NCI-H2081 (cell line): Measurements from ENCODE around the gene PAK5.
A peak's percentile ranks its signal among the peaks of the same experiment; 100 is the strongest.

Experiments
- DNase-seq, 2 experiments: peaks; one replicate each; lab custom pipeline; 2025; lab: John Stamatoyannopoulos, UW

The PAK5 gene

DNA sequence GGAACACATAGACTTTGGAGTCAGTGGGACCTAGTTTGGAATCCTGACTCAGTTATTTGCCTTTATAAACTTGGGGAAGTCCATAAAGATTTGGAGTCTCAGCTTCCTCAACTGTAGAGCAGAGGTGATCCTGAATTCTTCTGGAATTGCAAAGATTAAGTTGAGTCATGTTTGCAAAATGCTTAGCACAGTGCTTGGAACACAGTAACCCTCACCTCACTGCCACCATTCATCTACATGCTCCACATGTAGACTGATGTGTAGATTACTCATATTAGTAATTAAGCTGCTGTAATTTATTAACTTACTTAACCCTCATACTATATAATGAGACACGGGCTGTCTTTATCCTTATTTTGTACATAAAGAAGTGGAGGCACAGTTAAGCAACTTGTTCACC, 263.0 kb downstream of the PAK5 start:
- DNase-seq = no peak

DNA sequence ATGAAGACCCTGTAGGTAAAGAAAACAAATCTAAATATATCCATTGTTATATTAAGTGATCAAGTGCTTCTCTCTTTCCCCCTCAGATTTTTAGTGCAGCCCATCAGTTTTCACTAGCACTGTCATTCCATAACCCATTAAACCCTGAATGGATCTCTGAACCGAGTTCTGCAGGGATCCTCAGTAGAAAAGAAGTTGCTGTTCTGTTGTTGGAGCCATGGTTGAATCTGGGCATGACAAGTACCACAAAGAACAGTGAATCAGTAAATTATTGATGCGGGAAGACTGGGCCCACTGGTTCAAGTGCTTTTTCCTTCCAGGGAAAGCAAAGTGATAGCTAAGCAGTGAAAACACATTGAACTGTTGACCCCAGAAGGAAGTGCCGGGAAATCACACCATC, 264.1 kb downstream of the PAK5 start:
- no peak for DNase-seq

DNA sequence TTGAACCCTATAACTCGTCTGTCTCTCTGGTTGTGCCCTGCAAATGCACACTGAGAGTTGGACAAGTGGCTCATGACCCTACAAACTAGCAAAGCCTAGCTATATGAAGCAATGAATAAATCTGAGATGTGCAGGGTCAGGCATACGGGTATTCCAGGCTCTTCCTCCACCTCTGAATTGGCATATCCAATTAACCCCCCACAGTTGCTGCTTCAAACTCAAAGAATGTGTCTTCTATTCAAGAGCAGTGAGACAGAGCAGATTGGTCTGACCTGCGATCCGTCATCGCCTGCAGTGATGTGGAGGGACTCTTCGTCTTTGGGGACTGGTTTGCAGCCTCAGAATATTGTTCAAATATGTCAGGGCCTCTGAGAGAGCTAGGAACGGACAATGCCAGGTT, 264.7 kb downstream of the PAK5 start:
- no peak for DNase-seq

DNA sequence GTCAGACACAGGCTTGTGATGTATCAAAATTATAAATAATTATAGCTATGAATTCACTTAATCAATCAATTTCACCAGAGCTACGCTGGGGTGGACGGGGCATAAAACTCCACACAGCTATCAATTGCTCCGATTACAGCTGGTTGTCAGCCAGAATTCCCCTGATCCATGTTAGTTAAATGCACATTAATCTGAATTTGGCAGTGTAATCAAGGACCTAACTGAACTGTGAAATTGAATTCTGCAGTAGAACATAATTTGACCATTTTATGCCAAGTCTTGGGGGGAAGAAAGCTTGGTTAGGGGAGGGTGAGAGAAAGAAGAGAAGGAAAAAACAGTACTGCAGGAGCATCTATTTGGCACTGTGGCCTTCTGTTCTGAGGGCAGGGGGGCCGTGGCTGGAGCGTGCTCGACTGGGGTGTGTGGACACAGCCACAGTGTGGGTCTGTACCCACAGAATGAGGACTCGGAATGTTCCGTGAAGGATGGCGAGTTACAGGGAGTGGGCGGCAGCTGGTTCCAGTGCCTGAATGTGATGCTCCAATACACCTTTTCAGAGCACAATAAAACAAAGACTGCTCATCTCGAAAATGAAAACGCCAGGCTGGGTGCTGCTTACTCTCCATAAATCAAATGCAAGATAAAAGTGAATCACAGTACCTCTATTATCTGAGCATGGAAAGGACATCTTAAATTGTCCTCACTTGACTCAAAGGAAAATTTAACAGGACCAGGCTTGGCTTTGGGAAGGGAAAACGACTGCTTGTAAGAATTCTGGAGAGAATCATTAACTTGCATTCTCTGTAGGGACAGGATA, 265.3 kb downstream of the PAK5 start:
- DNase-seq = no peak

DNA sequence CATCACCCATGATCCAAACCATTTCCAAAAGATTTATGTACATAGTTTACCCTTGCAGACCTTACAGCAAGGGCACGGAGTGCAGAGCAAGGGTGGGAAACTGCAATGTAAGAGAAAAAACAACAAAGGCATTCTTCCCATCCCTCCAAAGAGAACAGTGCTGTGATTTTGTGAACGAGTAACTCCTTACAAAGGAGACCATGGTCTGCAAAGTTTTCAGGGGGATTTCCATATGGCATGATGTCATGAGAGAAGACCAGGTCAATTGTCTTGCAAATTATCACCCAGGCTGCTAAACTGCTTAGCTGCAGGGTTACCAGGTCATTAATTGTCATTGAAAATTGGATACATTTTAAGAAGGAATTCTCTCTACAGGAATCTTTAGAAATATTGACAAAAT, 266.2 kb downstream of the PAK5 start:
- DNase-seq = no peak

DNA sequence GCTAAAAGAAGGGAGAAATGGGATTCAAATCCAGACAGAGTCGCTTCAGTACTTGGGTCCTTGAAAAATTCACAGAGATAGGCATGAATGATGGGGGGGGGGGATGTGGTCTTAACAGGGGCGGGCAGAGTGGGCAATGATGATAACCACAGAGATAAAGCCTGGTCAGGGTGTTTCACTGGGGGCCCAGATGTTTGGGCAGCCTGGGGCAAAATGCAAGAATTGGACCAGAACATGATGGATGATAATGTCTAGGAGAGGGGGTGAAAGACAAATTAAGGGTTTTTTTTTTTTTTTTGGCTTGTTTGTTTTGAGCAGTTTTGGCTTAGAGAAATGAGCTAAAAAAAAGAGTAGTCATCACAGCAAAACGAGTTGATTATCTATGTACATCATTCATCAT, 267.1 kb downstream of the PAK5 start:
- no peak for DNase-seq

DNA sequence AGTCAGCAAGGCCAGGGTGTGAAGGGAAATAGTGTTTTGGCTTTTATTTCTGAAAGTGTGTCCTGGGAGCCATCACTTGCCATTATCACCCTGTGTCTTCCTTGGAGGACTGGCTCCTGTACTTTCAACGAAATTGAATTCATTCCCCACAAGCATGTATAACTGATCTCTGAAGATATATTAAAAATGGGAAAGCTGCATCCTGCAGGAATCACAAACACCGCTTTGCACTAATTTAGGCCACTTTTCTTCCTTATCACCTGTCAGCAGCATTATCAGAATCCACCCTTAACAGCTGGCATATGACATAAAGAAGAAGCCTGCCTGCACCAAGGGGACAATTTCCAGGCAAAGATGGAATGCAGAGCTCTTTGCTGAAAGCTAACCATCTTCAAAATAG, 268.3 kb downstream of the PAK5 start:
- DNase-seq = no peak

DNA sequence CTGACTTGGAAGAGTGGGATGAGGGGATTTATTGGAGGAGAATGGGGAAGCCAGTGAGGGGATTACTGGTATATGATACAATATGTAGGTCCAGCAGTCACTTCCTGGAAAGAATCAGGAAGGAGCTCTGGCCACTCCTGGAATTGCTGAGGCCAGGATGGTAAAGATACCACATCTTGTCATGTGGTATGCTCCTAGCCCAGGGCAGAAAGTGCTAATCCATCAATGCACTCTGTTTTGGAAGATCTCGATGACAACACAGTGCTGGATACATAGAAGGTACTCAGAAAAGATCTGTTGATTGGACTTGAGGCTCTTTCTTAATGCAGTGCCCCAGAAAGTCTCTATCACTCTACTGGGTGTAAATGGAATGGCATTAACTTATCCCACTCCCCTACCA, 271.9 kb downstream of the PAK5 start:
- DNase-seq = no peak

DNA sequence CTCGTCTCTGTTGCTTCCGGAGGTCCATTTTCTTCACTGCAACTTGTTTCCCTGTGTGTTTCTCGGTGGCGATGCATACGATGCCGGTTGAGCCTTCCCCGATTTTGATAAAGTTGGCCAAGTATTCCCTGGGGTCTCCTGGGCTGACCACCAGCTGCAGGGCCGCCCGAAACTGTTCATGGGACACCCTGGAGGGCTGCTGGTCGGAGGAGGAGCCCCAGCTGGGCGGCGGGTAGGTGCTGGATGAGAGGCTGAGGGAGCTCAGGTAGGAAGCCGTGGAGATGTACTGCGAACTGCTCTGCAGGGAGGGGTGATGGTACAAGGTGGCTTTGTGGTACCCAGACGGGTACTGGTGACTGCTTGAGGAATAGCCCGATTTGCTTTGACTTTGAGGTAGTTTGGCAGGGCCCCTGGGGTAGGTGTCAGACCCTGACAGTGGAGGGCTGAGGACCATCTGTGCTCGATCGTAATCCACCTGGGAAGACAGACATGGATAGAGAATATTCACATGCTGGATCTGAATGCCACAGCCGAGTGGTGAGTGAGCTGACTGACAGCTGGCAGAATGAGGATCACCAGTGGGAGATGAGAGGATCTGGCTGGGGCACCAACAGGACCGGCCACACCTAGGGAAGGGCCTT, 272.8 kb downstream of the PAK5 start:
- DNase-seq = no peak

DNA sequence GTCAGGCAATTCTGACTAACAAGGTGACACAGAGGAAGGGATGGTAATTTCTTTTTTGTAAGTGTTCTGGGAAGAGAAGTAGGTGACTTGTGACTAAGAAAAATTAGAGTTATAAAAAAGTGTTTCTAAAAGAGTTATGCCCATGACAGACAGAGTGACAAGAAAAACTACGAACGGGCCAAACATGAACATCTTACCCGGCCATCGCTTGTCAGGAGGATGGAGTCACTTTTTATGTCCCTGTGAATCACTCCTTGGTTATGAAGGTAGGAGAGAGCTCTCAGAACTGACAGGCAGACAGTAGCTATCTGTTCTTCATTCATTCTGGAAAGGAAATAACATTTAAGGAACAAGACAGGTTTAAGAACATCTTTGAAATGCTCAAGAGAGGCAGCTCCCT, 281.5 kb downstream of the PAK5 start:
- no peak for DNase-seq

DNA sequence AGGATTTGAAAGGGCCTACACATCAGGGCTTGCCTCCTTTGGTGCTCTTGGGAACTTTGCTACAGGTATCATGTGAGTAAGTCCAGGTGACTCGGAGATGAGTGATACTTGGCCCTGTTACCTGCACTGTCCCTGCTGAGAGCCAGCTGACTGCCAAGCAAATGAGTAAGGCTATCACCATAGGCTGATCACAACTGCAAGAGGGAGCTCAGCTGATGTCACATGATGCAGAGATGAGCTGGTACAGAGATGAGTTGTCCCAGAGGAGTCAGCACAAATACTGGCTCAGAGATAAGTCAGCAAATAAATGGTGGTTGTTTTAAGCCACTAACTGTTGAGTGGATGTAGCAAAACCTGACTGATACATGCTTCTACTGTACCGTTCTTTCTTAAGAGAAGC, 283.1 kb downstream of the PAK5 start:
- no peak for DNase-seq

DNA sequence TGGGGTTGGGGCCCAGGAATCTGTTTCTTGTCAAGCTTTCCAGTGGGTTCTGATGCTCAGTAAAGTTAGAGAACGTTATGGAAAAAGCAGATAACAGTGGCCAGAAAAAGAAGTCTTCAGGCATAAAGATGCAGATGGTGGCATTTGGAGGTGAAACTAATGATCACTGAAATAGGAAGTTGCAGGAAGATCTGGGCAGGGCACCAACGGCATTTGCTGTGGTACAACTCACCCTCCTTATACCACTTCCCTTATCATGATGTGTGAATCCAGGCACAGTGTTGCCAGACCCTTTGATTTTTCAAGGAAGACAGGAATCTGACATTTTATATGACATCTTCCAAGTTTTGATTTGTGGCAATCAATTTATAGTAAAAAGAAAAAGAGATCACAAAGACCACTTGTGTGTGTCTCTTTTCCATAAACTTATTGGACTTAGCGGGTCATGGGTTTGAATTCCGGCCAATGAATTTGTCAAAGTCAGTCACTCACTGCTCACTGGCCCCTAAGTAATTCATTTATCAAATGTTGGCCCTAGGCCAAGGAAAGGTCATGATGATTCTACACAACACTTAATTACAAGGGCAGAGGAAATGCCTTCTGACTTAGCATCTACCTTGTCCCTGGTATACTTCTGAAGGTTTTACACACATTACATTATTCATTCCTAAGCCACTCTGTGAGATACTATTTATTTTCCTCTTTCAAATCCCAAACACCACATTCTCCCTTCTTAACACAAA, 286.9 kb downstream of the PAK5 start:
- no peak for DNase-seq

DNA sequence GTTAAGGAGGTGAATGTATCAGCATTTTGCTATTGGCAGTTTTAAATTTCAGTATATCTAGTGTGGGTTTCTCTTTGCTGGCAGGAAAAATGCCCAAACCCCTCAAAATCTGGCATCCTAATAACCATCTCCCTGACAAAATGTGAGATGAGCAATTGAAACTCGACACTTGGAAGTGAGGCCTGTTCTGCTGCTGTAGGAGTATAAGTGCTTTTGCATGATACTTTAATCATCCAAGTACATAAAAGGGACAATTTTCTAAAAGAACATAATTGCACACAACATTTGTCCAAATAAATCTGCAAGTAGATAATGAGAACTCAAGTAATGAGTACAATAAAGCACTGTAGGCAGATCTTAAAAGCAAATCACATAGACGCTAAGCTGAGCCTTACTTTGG, 288.0 kb downstream of the PAK5 start:
- peak in 1 of 2 experiments; percentile 41 for DNase-seq

DNA sequence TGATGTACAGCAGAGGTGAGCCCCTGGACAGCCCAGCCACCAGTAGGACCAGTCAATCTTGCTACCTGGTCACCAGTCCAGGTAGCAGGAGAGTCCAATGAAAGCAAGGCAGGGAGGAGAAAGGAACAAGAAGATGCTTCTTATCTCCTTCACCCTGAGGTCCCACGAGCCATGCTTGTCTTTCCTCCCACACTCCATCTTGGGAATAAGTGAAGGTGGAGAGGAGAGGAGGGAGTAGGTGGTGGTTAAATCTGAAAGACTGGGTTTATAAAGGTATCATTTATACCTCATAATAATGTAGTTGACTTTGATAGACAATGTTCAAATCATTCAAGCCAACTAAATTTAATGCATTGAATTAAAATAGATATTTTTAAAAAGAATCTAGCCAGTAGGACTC, 288.6 kb downstream of the PAK5 start:
- no peak for DNase-seq

DNA sequence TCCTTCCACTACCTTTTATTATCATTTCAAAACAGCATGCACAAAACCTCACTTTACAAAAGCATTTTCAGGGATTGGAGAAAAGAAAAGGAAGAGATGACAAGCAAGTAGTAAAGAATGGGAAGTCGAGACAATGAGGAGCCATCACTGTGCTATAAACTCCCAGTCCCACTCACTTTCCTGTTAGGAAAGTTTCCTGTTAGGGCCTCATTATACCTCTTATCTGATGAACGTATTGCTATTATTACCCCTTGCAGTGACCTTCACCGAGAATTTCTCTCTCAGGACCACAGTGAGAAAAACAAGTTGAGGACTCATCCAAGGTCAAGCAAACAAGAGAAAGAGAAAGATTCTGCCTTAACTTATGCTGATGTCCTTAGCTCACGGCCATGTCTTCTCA, 295.7 kb downstream of the PAK5 start:
- no peak for DNase-seq

DNA sequence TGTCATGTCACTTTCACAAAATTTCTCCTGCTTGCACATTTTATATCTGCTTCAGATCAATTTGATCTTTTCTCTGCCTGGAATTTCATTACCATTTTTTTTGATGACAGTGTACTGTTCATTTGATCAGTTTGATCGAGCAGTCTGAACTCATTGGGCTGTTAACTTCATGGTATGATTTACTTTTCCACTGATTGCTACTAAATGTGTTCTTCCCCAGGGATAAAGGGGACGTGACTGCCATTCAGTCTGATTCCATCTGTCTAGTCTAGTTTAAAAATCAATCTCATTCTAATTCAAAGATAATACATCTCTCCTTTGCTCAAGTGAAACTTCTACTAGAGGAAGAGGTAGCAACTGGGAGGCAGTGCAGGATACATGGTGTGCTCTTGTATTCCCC, 303.4 kb downstream of the PAK5 start:
- DNase-seq = no peak

DNA sequence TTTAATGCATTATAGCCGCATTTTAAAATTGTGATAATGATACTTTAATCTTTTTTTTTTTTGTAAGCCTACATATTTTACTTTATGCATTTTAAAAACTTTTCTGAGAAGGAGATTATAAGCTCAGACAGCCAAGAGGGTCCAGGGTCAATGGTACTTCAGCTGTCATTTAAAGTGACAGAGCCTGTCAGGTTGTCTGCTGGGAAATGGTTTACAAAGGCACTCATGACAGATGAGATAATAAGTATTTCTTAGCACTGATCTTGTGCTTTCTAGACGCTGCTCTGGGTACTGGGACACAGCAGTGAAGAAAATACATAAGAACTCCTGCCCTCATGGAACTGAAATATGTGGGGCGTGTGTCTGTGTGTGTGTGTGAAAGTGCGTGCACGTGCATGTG, 304.9 kb downstream of the PAK5 start:
- DNase-seq = no peak

DNA sequence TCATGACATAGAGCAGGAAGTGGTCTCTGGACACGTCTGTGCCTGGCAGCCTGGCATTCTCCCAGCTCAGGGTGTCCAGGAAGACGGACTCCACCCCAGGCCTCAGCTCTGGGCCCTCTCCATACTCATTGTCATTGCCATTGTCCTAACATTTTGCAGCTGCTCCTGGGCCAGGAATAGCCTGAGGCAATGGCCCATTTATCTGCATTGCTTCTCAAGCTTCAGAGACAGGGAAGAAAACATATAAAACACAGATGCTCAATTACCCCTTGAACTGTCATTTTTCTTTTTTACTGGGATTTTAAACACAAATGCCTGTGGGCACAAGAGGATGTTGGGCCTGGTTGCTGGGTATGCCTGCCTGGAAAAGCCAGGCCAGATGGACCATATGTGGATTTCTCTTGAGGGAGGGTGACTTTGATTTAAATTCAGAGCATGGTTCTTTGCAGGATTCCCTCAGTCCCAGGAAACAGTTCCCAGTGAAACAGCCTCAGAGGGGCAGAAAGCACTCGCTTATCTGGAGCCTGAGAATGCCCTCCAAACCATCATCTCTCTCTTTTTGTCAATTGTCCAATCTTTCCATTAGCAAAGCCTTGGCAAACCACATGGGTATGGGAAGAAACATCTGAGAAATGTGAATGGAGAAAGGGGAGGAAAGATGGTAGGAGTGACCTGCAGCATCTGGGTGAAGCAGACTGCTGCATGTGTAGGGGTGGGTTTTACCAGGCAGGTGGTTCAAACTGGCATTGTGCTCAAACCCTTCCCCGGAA, 306.6 kb downstream of the PAK5 start:
- DNase-seq = peak; percentile 84 to 92

DNA sequence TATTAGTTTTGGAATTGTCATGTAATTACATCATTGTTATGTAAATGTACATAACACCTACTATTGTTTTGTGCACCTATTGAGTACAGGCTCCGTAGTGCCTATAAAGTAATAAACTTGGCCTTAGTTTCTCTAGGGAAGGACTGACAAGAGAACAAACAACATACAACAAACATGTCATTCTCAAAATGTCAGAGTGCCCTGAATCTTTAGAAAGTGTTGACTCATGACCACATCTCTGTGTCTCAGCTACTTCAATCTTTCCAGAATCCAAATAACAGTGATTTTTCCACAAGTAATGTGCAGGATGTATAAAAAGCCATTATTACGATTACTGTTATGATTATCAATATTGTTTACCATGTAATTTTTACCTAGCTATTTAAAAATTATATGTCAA, 307.3 kb downstream of the PAK5 start:
- peak in 1 of 2 experiments; percentile 41 for DNase-seq

DNA sequence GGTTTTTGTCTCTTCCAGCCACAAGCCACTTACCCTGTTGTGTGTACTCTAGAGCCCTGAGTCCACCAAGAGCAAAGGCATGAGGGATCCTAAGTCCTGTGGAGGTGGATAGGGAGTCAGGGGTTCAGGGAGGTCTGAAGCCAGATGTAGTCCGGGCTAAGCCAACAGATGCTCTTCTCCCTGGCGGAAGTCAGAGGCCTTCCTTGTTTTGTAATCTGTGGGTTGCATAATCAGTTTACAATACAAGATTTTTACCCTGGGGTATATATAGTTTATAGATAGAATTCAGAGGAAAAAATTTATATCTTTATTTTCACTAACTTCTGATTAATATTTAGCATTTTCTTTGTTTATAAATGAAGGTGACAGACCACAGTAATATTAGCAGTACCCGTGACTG, 315.2 kb downstream of the PAK5 start:
- no peak for DNase-seq

DNA sequence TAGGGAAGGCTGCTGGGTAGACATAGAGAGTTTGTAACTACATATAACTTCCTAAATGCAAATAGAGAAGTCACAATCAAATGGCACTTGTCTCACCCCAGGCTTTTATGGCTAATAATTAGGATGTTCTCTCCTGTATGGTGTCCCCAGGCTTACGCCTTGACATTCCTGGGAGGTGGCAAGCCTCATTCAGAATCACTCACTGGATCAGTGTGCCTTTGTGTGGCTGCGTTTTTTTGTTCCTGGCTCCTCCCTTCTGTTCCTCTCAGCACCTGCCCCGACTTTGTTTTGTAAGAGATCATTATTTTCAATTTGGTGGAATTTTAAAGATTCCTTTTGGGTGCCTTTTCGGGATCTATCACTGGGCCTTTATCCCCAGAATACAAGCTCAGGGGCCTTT, 318.8 kb downstream of the PAK5 start:
- peak; percentile 8 to 26 for DNase-seq

DNA sequence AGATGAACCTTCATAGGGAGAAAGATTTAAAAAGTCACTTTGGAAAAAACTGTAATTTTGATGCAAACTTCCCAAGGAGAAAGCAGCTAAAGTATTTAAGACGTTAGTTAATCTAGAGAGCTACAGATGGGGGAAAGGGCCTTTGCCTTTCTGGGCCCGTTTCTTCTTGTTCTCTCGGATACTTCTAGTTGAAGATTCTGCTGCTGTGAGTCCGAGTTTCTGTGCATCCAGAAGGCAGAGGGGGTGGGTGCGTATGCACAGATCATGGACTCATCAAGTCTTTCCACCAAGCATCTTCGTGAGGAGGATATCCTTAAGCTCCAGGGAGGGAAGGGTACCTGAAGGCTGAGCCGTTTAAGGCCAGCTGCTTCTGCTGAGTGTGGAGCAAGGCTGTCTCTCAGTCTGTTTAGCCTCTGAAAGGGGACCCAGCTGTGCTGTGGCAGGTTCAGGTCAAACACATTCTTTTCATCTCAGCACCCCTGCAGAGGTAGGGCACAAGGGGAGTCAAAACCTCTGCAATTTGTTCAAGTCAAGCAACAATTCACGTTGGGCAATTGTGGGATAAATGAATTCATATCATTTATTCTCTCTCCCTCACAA, 320.2 kb downstream of the PAK5 start:
- DNase-seq = no peak
